Stimulated activated CD4-positive, alpha-beta T cell treated with anti-CD3 and anti-CD28 coated beads, Interleukin-12 subunit alpha, Interleukin-12 subunit beta, amount 100 ng/mL, for 4 hours (primary cell): ENCODE data around the gene VEZT.

Experiments used
- DNase-seq: peaks from one replicate; pipeline ENCODE4 v3.0.0-alpha.2; 2020

The VEZT gene

GRCh38 chr12:95201056-95201670 lies 16.4 kb upstream of the VEZT start:
- DNase-seq: no peak

GRCh38 chr12:95202691-95203486 lies 14.7 kb upstream of the VEZT start:
- DNase-seq: no peak

GRCh38 chr12:95203487-95204030 lies 14.0 kb upstream of the VEZT start:
- no peak for DNase-seq

GRCh38 chr12:95204141-95204866 lies 13.3 kb upstream of the VEZT start:
- no peak for DNase-seq

- no peak for DNase-seq
Measured at GRCh38 chr12:95205016-95205624, 12.5 kb upstream of the VEZT start.

GRCh38 chr12:95205685-95206084 lies 11.9 kb upstream of the VEZT start:
- DNase-seq: no peak

- no peak for DNase-seq
Measured at GRCh38 chr12:95206916-95207315, 10.7 kb upstream of the VEZT start.

- DNase-seq: no peak
Measured at GRCh38 chr12:95207407-95207806, 10.2 kb upstream of the VEZT start.

- no peak for DNase-seq
Measured at GRCh38 chr12:95208678-95209077, 8.9 kb upstream of the VEZT start.

GRCh38 chr12:95212586-95212985 lies 5.0 kb upstream of the VEZT start:
- DNase-seq: no peak

- DNase-seq: no peak
Measured at GRCh38 chr12:95213119-95213518, 4.5 kb upstream of the VEZT start.

GRCh38 chr12:95213928-95214327 lies 3.7 kb upstream of the VEZT start:
- no peak for DNase-seq

GRCh38 chr12:95214466-95214865 lies 3.1 kb upstream of the VEZT start:
- DNase-seq: no peak

- DNase-seq: no peak
Measured at GRCh38 chr12:95215949-95216348, 1.7 kb upstream of the VEZT start.

GRCh38 chr12:95216711-95217376 lies 763 bp upstream of the VEZT start:
- no peak for DNase-seq

- peak; percentile 36 for DNase-seq
Measured at GRCh38 chr12:95218150-95219133, 835 bp downstream of the VEZT start.

GRCh38 chr12:95220190-95220589 lies 2.6 kb downstream of the VEZT start:
- DNase-seq: no peak

- DNase-seq: no peak
Measured at GRCh38 chr12:95220726-95221125, 3.1 kb downstream of the VEZT start.

- no peak for DNase-seq
Measured at GRCh38 chr12:95224202-95225170, 6.9 kb downstream of the VEZT start.

GRCh38 chr12:95225645-95226212 lies 8.1 kb downstream of the VEZT start:
- DNase-seq: no peak
